ENCODE measurements around the gene WNT1.
A peak's percentile ranks its signal among the peaks of the same experiment; 100 is the strongest.

WNT1 gene

GRCh38 chr12:48985475-48985897, 7.4 kb downstream of the WNT1 start:
- Histone ChIP-seq H3K4me3 (ENCODE audit: low read depth, low read length) (no peak overlapping the region), H3K27ac (no peak overlapping the region), H3K36me3 (replicated peaks) (no peaks in the 10 kb centered on the region), H3K27me3 (replicated peaks) (peaks cover 74% of the 10 kb centered on the region)
- no peak for DNase-seq
- no peak for TF ChIP-seq CTCF (IDR thresholded peaks at IDR 0.05; ENCODE audit: low read depth, low read length, missing control alignments)
- in situ Hi-C loops (cut with HindIII; ENCODE audit: low pct_ligation_motif_present, low sequenced_read_pairs), result no loop called here

GRCh38 chr12:48985901-48986300, 7.8 kb downstream of the WNT1 start:
- Histone ChIP-seq H3K4me3 (ENCODE audit: low read depth, low read length) (no peak overlapping the region), H3K27me3 (replicated peaks) (peaks cover 70% of the 10 kb centered on the region), H3K36me3 (replicated peaks) (no peaks in the 10 kb centered on the region), H3K27ac (no peak overlapping the region)
- no peak for DNase-seq
- no peak for TF ChIP-seq CTCF (IDR thresholded peaks at IDR 0.05; ENCODE audit: low read depth, low read length, missing control alignments)
- in situ Hi-C loops (cut with HindIII; ENCODE audit: low pct_ligation_motif_present, low sequenced_read_pairs), result no loop called here

- Histone ChIP-seq H3K4me3 (ENCODE audit: low read depth, low read length) (no peak overlapping the region), H3K27ac (no peak overlapping the region), H3K36me3 (replicated peaks) (no peaks in the 10 kb centered on the region), H3K27me3 (replicated peaks) (peaks cover 61% of the 10 kb centered on the region)
- in situ Hi-C loops (cut with HindIII; ENCODE audit: low pct_ligation_motif_present, low sequenced_read_pairs), result no loop called here
- no peak for TF ChIP-seq CTCF (IDR thresholded peaks at IDR 0.05; ENCODE audit: low read depth, low read length, missing control alignments)
- DNase-seq, result no peak
Measured at GRCh38 chr12:48986720-48987291, 8.7 kb downstream of the WNT1 start.

- Histone ChIP-seq H3K27me3 (replicated peaks) (peaks cover 49% of the 10 kb centered on the region), H3K36me3 (replicated peaks) (no peaks in the 10 kb centered on the region), H3K4me3 (ENCODE audit: low read depth, low read length) (no peak overlapping the region), H3K27ac (no peak overlapping the region)
- DNase-seq, result peak; percentile 41
- in situ Hi-C loops (cut with HindIII; ENCODE audit: low pct_ligation_motif_present, low sequenced_read_pairs), result no loop called here
- peak; percentile 96 for TF ChIP-seq CTCF (IDR thresholded peaks at IDR 0.05; ENCODE audit: low read depth, low read length, missing control alignments)
Measured at GRCh38 chr12:48988030-48988649, 10.0 kb downstream of the WNT1 start.

- TF ChIP-seq CTCF (IDR thresholded peaks at IDR 0.05; ENCODE audit: low read depth, low read length, missing control alignments), result no peak
- Histone ChIP-seq H3K27me3 (replicated peaks) (peaks cover 30% of the 10 kb centered on the region), H3K27ac (no peak overlapping the region), H3K4me3 (ENCODE audit: low read depth, low read length) (no peak overlapping the region), H3K36me3 (replicated peaks) (no peaks in the 10 kb centered on the region)
- no peak for DNase-seq
- in situ Hi-C loops (cut with HindIII; ENCODE audit: low pct_ligation_motif_present, low sequenced_read_pairs), result no loop called here
Measured at GRCh38 chr12:48990552-48990951, 12.4 kb downstream of the WNT1 start.
